ENCODE data around the gene PPP1R1C.

PPP1R1C gene

GRCh38 chr2:182103526-182103925, 117.9 kb downstream of the PPP1R1C start:
- no peak for DNase-seq (ENCODE audit: low read depth in 2 of 3, low spot score in 2 of 3)

GRCh38 chr2:182110347-182110746, 124.7 kb downstream of the PPP1R1C start:
- DNase-seq (ENCODE audit: low read depth in 2 of 3, low spot score in 2 of 3), result no peak

- DNase-seq (ENCODE audit: low read depth in 2 of 3, low spot score in 2 of 3), result no peak
Observed at GRCh38 chr2:182113334-182113733, 127.7 kb downstream of the PPP1R1C start.

- no peak for DNase-seq (ENCODE audit: low read depth in 2 of 3, low spot score in 2 of 3)
Observed at GRCh38 chr2:182115258-182115657, 129.6 kb downstream of the PPP1R1C start.

- DNase-seq (ENCODE audit: low read depth in 2 of 3, low spot score in 2 of 3), result no peak
Observed at GRCh38 chr2:182116774-182117173, 131.1 kb downstream of the PPP1R1C start.

DNA sequence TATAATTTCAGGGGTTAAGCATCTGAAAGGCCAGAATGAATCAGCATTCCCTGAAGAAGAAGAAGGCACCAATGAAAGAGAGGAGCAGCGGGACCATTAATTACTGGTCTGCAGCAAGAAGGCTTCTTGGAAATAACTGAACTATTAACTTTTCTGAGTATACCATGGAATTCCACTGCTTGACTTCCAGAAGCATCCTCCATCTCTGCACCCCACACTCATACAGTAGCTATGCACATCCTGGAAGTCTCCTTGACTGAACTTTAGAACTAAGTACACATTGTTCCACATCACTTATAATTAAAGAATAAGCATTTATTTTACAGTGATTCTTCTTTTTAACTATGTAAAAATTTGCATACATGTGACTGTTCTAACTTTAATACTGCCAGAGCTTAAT, 131.5 kb downstream of the PPP1R1C start:
- no peak for DNase-seq (ENCODE audit: low read depth in 2 of 3, low spot score in 2 of 3)

DNA sequence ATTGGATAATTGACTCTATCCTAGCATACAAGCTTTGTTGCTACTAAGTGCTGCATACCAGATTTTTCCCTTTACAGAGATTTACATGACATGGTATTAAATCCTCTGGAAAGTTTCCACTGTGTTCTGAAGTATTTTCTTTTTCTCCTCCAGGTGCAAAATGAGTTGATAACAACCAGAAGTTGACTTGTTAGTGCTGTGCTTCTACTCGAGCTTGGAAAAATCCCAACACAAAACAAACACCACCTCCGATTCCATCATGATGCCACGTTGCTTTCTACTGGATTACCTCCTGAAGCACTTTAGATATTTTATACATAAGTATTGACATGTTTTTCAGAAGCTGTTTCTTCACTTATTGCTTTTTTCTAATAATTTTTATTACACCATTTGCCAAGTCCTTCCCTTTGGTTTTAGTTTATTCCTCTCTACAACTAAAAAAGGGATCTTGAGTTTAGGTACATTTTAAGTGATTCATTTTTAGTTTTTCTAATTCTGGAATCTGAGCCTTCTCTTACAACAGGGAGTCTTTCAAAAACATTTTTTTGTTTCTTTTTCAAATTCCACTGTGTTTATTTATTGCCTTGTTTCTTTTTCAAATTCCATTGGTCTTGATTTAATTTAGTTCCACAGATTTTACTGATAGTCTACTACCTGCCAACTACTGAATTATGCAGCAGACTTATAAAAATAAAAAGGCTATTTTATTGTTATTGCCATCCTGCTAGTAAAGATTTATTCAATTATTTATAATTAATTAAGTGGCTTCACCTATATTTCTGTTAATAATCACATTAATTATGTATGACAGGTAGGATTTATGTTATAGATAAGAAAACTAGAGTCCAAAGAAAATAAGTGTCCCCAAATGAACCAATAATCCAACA, 143.4 kb downstream of the PPP1R1C start:
- no peak for DNase-seq (ENCODE audit: low read depth in 2 of 3, low spot score in 2 of 3)

- DNase-seq (ENCODE audit: low read depth in 2 of 3, low spot score in 2 of 3), result no peak
Observed at GRCh38 chr2:182132605-182133004, 147.0 kb downstream of the PPP1R1C start.

DNA sequence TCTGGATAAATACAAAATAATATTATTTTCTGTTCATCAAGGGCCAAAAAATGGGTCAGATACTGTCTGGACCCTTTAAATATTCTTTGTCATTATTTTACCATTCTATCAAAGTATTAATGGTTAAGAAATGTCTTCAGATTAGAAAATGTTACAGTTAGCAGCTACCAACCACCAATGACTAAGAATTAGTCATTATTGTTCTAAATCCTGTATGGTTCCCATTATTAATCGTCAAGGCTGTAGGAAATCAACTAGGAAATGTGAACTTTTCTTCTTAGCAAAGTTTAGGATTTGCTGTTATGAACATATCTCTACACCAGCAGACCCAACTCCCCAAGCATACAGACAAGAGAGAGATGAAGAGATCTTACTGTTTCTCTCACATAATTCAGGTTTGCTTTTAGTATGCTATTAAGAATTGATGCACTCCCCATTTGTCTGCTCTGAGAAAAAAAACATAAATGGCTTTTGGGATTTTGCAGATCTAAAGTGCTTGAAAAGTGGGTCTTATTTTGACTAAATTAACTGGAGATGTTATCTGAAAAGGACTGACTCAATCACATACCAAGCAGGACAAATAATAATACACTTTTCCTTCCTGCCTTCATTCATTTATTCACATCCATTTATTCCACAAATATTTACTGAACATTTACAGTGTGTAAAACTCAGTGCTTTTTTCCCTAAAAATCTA, 147.7 kb downstream of the PPP1R1C start:
- no peak for DNase-seq (ENCODE audit: low read depth in 2 of 3, low spot score in 2 of 3)

GRCh38 chr2:182134201-182134600, 148.5 kb downstream of the PPP1R1C start:
- no peak for DNase-seq (ENCODE audit: low read depth in 2 of 3, low spot score in 2 of 3)

DNA sequence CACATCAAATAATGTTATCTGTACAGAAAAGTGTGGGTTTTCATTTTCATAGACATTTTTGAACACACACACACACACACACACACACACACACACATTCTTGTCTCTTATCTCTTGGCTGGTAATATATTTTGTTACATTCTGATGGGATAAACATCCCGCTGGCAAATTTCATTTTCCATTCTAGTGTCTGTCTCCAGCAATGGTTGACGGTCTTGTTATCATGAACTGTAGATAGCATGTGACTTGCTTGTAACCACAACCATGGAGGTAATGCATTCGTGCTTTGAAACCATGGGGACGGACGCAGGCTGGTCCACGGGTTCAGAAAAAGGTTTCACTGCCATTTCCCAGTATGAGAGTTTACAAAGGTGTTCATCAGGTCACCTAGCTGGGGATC, 156.4 kb downstream of the PPP1R1C start:
- DNase-seq (ENCODE audit: low read depth in 2 of 3, low spot score in 2 of 3), result no peak

DNA sequence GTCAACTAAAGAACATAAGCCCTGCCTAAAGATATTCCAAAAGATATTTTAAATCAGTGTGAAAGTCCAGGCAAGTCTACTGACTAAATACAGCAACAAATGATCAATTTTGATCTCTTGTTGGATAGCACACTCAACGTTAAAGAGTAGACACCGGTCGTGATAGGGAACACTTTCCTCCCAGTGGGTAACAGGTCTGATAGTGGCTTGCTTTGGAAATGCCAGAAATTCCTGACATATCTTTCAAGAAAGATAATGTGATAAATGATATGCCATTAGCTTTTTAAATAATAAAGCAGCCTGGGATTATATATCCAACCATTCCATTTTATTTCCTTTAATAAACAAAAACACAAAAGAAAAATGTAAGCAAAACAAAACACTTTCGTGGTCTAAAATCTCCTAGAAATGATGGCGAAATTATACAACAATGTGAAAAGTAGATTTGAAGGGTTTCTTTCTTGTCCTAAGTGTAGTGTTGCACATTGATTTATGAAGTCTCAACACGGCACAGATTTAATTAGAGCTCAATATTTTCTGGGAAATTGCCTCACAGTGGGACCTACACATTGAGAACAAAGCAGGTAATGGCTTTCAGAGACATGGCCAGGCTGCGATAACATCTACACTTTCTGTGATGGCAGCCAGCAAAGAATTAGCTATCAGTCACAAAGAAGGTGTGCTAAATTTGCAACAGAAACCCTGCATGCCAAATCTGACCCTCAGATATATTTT, 158.6 kb downstream of the PPP1R1C start:
- DNase-seq (ENCODE audit: low read depth in 2 of 3, low spot score in 2 of 3), result no peak

DNA sequence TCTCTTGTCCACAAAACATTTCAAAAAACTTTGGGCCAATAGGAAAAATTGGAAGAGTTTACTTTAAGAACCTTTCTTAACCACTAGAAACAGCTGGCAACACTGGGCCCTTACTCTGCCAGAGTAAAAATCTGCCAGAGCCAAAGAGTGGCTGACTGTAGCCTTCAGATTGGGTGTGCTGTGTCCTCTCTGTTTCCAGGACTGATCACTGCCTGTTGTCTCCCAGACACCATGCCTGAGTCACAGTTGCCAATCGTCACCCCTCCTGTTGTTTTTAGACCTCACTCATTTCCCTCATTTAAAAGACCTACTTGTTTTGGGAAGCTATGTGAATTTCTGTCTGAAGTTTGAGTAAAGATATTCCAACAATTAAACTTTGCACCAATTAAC, 159.1 kb downstream of the PPP1R1C start:
- DNase-seq (ENCODE audit: low read depth in 2 of 3, low spot score in 2 of 3), result no peak

DNA sequence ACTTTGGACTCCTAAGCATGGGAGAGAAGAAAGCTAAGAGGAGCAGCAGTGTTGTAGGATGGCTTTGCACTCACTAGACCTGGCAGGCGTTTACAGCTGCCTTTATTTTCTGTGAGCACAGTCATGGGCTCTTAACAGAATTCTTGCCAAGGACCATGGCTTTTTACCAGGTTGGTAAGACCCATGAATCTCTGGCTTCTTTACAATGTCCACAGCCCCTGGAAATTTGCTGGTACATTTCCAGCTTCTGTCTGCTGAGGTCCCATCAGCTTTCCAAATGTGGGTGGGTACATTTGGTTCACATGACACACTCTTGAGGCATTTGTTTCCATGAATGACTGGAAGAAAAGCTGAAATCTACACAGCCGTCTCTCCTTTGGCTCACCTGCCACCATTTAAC, 162.7 kb downstream of the PPP1R1C start:
- no peak for DNase-seq (ENCODE audit: low read depth in 2 of 3, low spot score in 2 of 3)

- no peak for DNase-seq (ENCODE audit: low read depth in 2 of 3, low spot score in 2 of 3)
Observed at GRCh38 chr2:182163878-182164277, 178.2 kb downstream of the PPP1R1C start.

GRCh38 chr2:182164686-182165085, 179.0 kb downstream of the PPP1R1C start:
- DNase-seq (ENCODE audit: low read depth in 2 of 3, low spot score in 2 of 3), result no peak

- no peak for DNase-seq (ENCODE audit: low read depth in 2 of 3, low spot score in 2 of 3)
Observed at GRCh38 chr2:182165202-182165601, 179.5 kb downstream of the PPP1R1C start.

- DNase-seq (ENCODE audit: low read depth in 2 of 3, low spot score in 2 of 3), result no peak
Observed at GRCh38 chr2:182166406-182166805, 180.8 kb downstream of the PPP1R1C start.

GRCh38 chr2:182166841-182167240, 181.2 kb downstream of the PPP1R1C start:
- no peak for DNase-seq (ENCODE audit: low read depth in 2 of 3, low spot score in 2 of 3)

All from activated CD8-positive, alpha-beta memory T cell treated with anti-CD3 and anti-CD28 coated beads for 48 hours (primary cell).